IPS DF 6.9 (cell line): ENCODE data around the gene HYAL1.

Experiments used
- DNase-seq: peaks from one replicate; pipeline ENCODE4 v3.0.0-alpha.2; 2013; ENCODE audit warnings: low read depth, low spot score
- H3K27ac ChIP-seq: one replicate; pipeline ENCODE4 v1.5.1; 2013; ENCODE audit warnings: low read length, control low read depth
- H3K27me3 ChIP-seq: 2 replicates; pipeline ENCODE4 v1.6.1; 2013; ENCODE audit warnings: mild to moderate bottlenecking, low read length; ENCODE audit not compliant: control insufficient read depth, insufficient read depth
- H3K36me3 ChIP-seq: 2 replicates; pipeline ENCODE4 v1.6.1; 2013; ENCODE audit warnings: low read length; ENCODE audit not compliant: control insufficient read depth, insufficient read depth
- H3K4me1 ChIP-seq: 2 replicates; pipeline ENCODE4 v1.6.1; 2013; ENCODE audit warnings: low read length; ENCODE audit not compliant: control insufficient read depth, insufficient read depth
- H3K4me3 ChIP-seq: 2 replicates; pipeline ENCODE4 v1.5.1; 2013; ENCODE audit warnings: mild to moderate bottlenecking, low read length
- H3K9me3 ChIP-seq: 2 replicates; pipeline ENCODE4 v1.6.1; 2013; ENCODE audit warnings: low read length, inconsistent platforms; ENCODE audit not compliant: control insufficient read depth, insufficient read depth
- WGBS: extraction: QIAGEN DNeasy Blood & Tissue Kit; methylation state at CpG from one replicate; pipeline ENCODE4 v1.1.7; 2013; ENCODE audit warnings: mixed read lengths, missing lambda C conversion rate; ENCODE audit not compliant: insufficient read length, insufficient coverage; 5-methylcytosine and 5-hydroxymethylcytosine counted together

HYAL1 gene

GRCh38 chr3:50271314-50271936 lies 31.9 kb downstream of the HYAL1 start:
- H3K27me3 ChIP-seq: peaks cover 12% of the 10 kb centered on the region; the same call in 1 of the 2 replicates
- H3K4me1 ChIP-seq: peaks cover 26% of the 10 kb centered on the region

GRCh38 chr3:50270422-50271224 lies 32.8 kb downstream of the HYAL1 start:
- WGBS: no CpG with 5 or more reads among the region's 19 CpGs

More at GRCh38 chr3:50271314-50271936, 31.9 kb downstream of the HYAL1 start:
- Histone ChIP-seq H3K36me3 (no peaks in the 10 kb centered on the region), H3K4me3 (no peak overlapping the region), H3K9me3 (no peaks in the 10 kb centered on the region), H3K27ac (no peak overlapping the region)
- WGBS: no CpG with 5 or more reads among the region's 10 CpGs
- no peak for DNase-seq

GRCh38 chr3:50269977-50270413 lies 33.4 kb downstream of the HYAL1 start:
- Histone ChIP-seq H3K27ac (no peak overlapping the region), H3K4me1 (peaks cover 25% of the 10 kb centered on the region)

More at GRCh38 chr3:50270422-50271224, 32.8 kb downstream of the HYAL1 start:
- H3K4me3 ChIP-seq: no peak overlapping the region
- H3K36me3 ChIP-seq: no peaks in the 10 kb centered on the region
- H3K27me3 ChIP-seq: peaks cover 12% of the 10 kb centered on the region; the same call in 1 of the 2 replicates
- no peak for DNase-seq
- H3K4me1 ChIP-seq: peaks cover 25% of the 10 kb centered on the region
- no peak overlapping the region for H3K27ac ChIP-seq
- H3K9me3 ChIP-seq: no peaks in the 10 kb centered on the region

GRCh38 chr3:50269460-50269859 lies 33.9 kb downstream of the HYAL1 start:
- peaks cover 7% of the 10 kb centered on the region; the same call in 1 of the 2 replicates for H3K27me3 ChIP-seq
- no peaks in the 10 kb centered on the region for H3K9me3 ChIP-seq
- no peak overlapping the region for H3K27ac ChIP-seq
- H3K4me3 ChIP-seq: no peak overlapping the region
- DNase-seq: no peak
- peaks cover 22% of the 10 kb centered on the region for H3K4me1 ChIP-seq
- no CpG with 5 or more reads among the region's 4 CpGs for WGBS
- no peaks in the 10 kb centered on the region for H3K36me3 ChIP-seq

More at GRCh38 chr3:50269977-50270413, 33.4 kb downstream of the HYAL1 start:
- no CpG with 5 or more reads among the region's 8 CpGs for WGBS
- H3K9me3 ChIP-seq: no peaks in the 10 kb centered on the region
- no peaks in the 10 kb centered on the region for H3K36me3 ChIP-seq
- peaks cover 11% of the 10 kb centered on the region; the same call in 1 of the 2 replicates for H3K27me3 ChIP-seq
- no peak overlapping the region for H3K4me3 ChIP-seq
- no peak for DNase-seq

- no peaks in the 10 kb centered on the region for H3K9me3 ChIP-seq
- H3K36me3 ChIP-seq: no peaks in the 10 kb centered on the region
- peaks cover 3% of the 10 kb centered on the region; the same call in 1 of the 2 replicates for H3K27me3 ChIP-seq
- DNase-seq: no peak
- H3K27ac ChIP-seq: no peak within 1 kb of the TSS
- no CpG with 5 or more reads among the region's 21 CpGs for WGBS
- H3K4me3 ChIP-seq: no peak within 1 kb of the TSS
- peaks cover 25% of the 10 kb centered on the region for H3K4me1 ChIP-seq
Measured at GRCh38 chr3:50268703-50269451, 34.5 kb downstream of the HYAL1 start, which contains the start of gene SEMA3B. TSS of gene SEMA3B (plus strand) at chr3:50269147. CDS start at chr3:50269241, 94 bp downstream.

GRCh38 chr3:50268276-50268675 lies 35.1 kb downstream of the HYAL1 start:
- Histone ChIP-seq H3K36me3 (no peaks in the 10 kb centered on the region), H3K27ac (no peak overlapping the region), H3K9me3 (no peaks in the 10 kb centered on the region), H3K4me1 (peaks cover 25% of the 10 kb centered on the region), H3K27me3 (peaks cover 1% of the 10 kb centered on the region; the same call in 1 of the 2 replicates), H3K4me3 (no peak overlapping the region)
- no CpG with 5 or more reads among the region's 3 CpGs for WGBS
- DNase-seq: no peak

- Histone ChIP-seq H3K36me3 (no peaks in the 10 kb centered on the region), H3K4me1 (peaks cover 25% of the 10 kb centered on the region), H3K27ac (no peak overlapping the region), H3K27me3 (no peaks in the 10 kb centered on the region), H3K4me3 (no peak overlapping the region), H3K9me3 (no peaks in the 10 kb centered on the region)
- no peak for DNase-seq
- no CpG with 5 or more reads among the region's 22 CpGs for WGBS
Measured at GRCh38 chr3:50267280-50267913, 36.0 kb downstream of the HYAL1 start.

- no CpG with 5 or more reads among the region's 7 CpGs for WGBS
- Histone ChIP-seq H3K4me1 (peaks cover 25% of the 10 kb centered on the region), H3K27me3 (no peaks in the 10 kb centered on the region), H3K36me3 (no peaks in the 10 kb centered on the region), H3K27ac (no peak overlapping the region), H3K4me3 (no peak overlapping the region), H3K9me3 (no peaks in the 10 kb centered on the region)
- no peak for DNase-seq
Measured at GRCh38 chr3:50266836-50267235, 36.5 kb downstream of the HYAL1 start.

GRCh38 chr3:50266017-50266416 lies 37.4 kb downstream of the HYAL1 start:
- Histone ChIP-seq H3K9me3 (no peaks in the 10 kb centered on the region), H3K36me3 (no peaks in the 10 kb centered on the region), H3K4me1 (peaks cover 25% of the 10 kb centered on the region), H3K27me3 (no peaks in the 10 kb centered on the region), H3K27ac (no peak overlapping the region), H3K4me3 (no peak overlapping the region)
- no peak for DNase-seq
- no CpG with 5 or more reads among the region's 6 CpGs for WGBS

- no peak for DNase-seq
- H3K4me3 ChIP-seq: no peak overlapping the region
- H3K27me3 ChIP-seq: no peaks in the 10 kb centered on the region
- no peaks in the 10 kb centered on the region for H3K9me3 ChIP-seq
- H3K4me1 ChIP-seq: peaks cover 27% of the 10 kb centered on the region
- no peak overlapping the region for H3K27ac ChIP-seq
- no CpG with 5 or more reads among the region's 1 CpG for WGBS
- no peaks in the 10 kb centered on the region for H3K36me3 ChIP-seq
Measured at GRCh38 chr3:50265571-50265970, 37.8 kb downstream of the HYAL1 start.
